OCI-LY3 (cell line): ENCODE data around the gene FBXO38.
A peak's percentile ranks its signal among the peaks of the same experiment; 100 is the strongest.

Experiments used
- H2AFZ ChIP-seq: fragments of 200-600, 300-600 bp; shearing (Covaris generic); 2 replicates; pipeline ENCODE4 v1.6.0; 2014; ENCODE audit warnings: antibody characterized with exemption, low read depth, low read length
- H3K27ac ChIP-seq: fragments of 200-600, 300-600 bp; sonication (generic); 2 replicates; pipeline ENCODE4 v1.5.1; 2014; ENCODE audit warnings: mild to moderate bottlenecking, low read length, moderate library complexity, mixed read lengths
- H3K27me3 ChIP-seq: fragments of 200-600, 300-600 bp; sonication (generic); 2 replicates; pipeline ENCODE4 v1.6.1; 2014; ENCODE audit warnings: low read depth, low read length, mixed read lengths
- H3K36me3 ChIP-seq: fragments of 200-600, 300-600 bp; sonication (generic); replicated peaks from 2 replicates; pipeline ENCODE3; 2014; ENCODE audit warnings: low read depth, low read length, mixed read lengths
- H3K4me1 ChIP-seq: fragments of 300-600, 200-600 bp; sonication (generic); 2 replicates; pipeline ENCODE4 v1.6.1; 2014; ENCODE audit warnings: low read length, mixed read lengths
- H3K4me2 ChIP-seq: fragments of 200-600, 300-600 bp; sonication (generic); 2 replicates; pipeline ENCODE4 v1.6.1; 2014; ENCODE audit warnings: low read length, mixed read lengths
- H3K4me3 ChIP-seq: fragments of 300-600, 200-600 bp; sonication (generic); 2 replicates; pipeline ENCODE4 v1.5.1; 2014; ENCODE audit warnings: antibody characterized with exemption, mild to moderate bottlenecking, low read length, moderate library complexity
- H3K79me2 ChIP-seq: fragments of 300-600, 200-600 bp; shearing (Covaris generic); 2 replicates; pipeline ENCODE4 v1.6.1; 2014; ENCODE audit warnings: mild to moderate bottlenecking, low read length, mixed read lengths
- H3K9ac ChIP-seq: fragments of 300-600, 200-600 bp; shearing (Covaris generic); 2 replicates; pipeline ENCODE4 v1.6.0; 2014; ENCODE audit warnings: mild to moderate bottlenecking, low read length, moderate library complexity
- H3K9me3 ChIP-seq: fragments of 200-600, 300-600 bp; shearing (Covaris generic); 2 replicates; pipeline ENCODE4 v1.6.1; 2014; ENCODE audit warnings: low read length, mixed read lengths; ENCODE audit not compliant: insufficient read depth
- H4K20me1 ChIP-seq: fragments of 200-600, 300-600 bp; sonication (generic); 2 replicates; pipeline ENCODE4 v1.6.1; 2016; ENCODE audit warnings: low read length, mixed read lengths; ENCODE audit not compliant: insufficient read depth
- CTCF ChIP-seq: fragments of 200-600, 300-600 bp; sonication (generic); IDR thresholded peaks from 2 replicates; pipeline ENCODE4 v1.5.1; 2014; ENCODE audit warnings: antibody characterized with exemption, low read length, low read depth
- EZH2phosphoT487 ChIP-seq: fragments of 200-600 bp; shearing (Covaris generic); IDR thresholded peaks from 2 replicates; pipeline ENCODE4 v1.6.1; 2018; ENCODE audit warnings: antibody characterized with exemption, mixed run types, low read depth

The FBXO38 gene

GRCh38 chr5:148477429-148477828, 93.7 kb downstream of the FBXO38 start:
- H3K4me2 ChIP-seq = no peak overlapping the region
- no peak for TF ChIP-seq CTCF
- TF ChIP-seq EZH2phosphoT487 = no peak
- H3K4me1 ChIP-seq = no peaks in the 10 kb centered on the region
- H3K27me3 ChIP-seq = no peaks in the 10 kb centered on the region
- no peaks in the 10 kb centered on the region for H3K9me3 ChIP-seq
- H3K9ac ChIP-seq = no peak overlapping the region
- no peak overlapping the region for H3K4me3 ChIP-seq
- H3K79me2 ChIP-seq = no peaks in the 10 kb centered on the region
- no peaks in the 10 kb centered on the region for H3K36me3 ChIP-seq
- no peak overlapping the region for H2AFZ ChIP-seq
- H3K27ac ChIP-seq = no peak overlapping the region
- H4K20me1 ChIP-seq = no peaks in the 10 kb centered on the region

GRCh38 chr5:148482196-148482595, 98.4 kb downstream of the FBXO38 start:
- Histone ChIP-seq H4K20me1 (no peaks in the 10 kb centered on the region), H2AFZ (no peak overlapping the region), H3K4me3 (no peak overlapping the region), H3K4me1 (no peaks in the 10 kb centered on the region), H3K9me3 (no peaks in the 10 kb centered on the region), H3K36me3 (no peaks in the 10 kb centered on the region), H3K27ac (no peak overlapping the region), H3K27me3 (0 out of 2 replicates have a peak, but pooled peaks cover 4% of the 10 kb centered on the region), H3K79me2 (no peaks in the 10 kb centered on the region), H3K4me2 (no peak overlapping the region), H3K9ac (no peak overlapping the region)
- no peak for TF ChIP-seq EZH2phosphoT487
- no peak for TF ChIP-seq CTCF

- H4K20me1 ChIP-seq = no peaks in the 10 kb centered on the region
- TF ChIP-seq EZH2phosphoT487 = no peak
- TF ChIP-seq CTCF = peak; percentile 43
- no peak overlapping the region for H3K9ac ChIP-seq
- no peaks in the 10 kb centered on the region for H3K9me3 ChIP-seq
- H2AFZ ChIP-seq = no peak overlapping the region
- H3K4me3 ChIP-seq = no peak overlapping the region
- H3K4me2 ChIP-seq = no peak overlapping the region
- H3K27ac ChIP-seq = no peak overlapping the region
- no peaks in the 10 kb centered on the region for H3K79me2 ChIP-seq
- no peaks in the 10 kb centered on the region for H3K36me3 ChIP-seq
- H3K27me3 ChIP-seq = 0 out of 2 replicates have a peak, but pooled peaks cover 6% of the 10 kb centered on the region
- H3K4me1 ChIP-seq = no peaks in the 10 kb centered on the region
Measured at GRCh38 chr5:148482697-148483462, 99.1 kb downstream of the FBXO38 start.

GRCh38 chr5:148483750-148484149, 100.0 kb downstream of the FBXO38 start:
- no peak for TF ChIP-seq EZH2phosphoT487
- no peak for TF ChIP-seq CTCF
- no peaks in the 10 kb centered on the region for H3K79me2 ChIP-seq
- no peaks in the 10 kb centered on the region for H3K4me1 ChIP-seq
- H3K4me2 ChIP-seq = no peak overlapping the region
- H3K27ac ChIP-seq = no peak overlapping the region
- H4K20me1 ChIP-seq = no peaks in the 10 kb centered on the region
- H3K27me3 ChIP-seq = 0 out of 2 replicates have a peak, but pooled peaks cover 6% of the 10 kb centered on the region
- H2AFZ ChIP-seq = no peak overlapping the region
- no peak overlapping the region for H3K9ac ChIP-seq
- no peak overlapping the region for H3K4me3 ChIP-seq
- no peaks in the 10 kb centered on the region for H3K36me3 ChIP-seq
- H3K9me3 ChIP-seq = no peaks in the 10 kb centered on the region
